Peyer's patch (tissue), 4 donors: ENCODE results near the gene ZNF101.
"Not testable (repeated sequence)": the region's sequence is repeated elsewhere in the genome, so short reads cannot be mapped to it uniquely, and the experiment has no call there.

Source experiments
- CTCF ChIP-seq, 6 experiments: fragments of 450-650 bp in 4 of 6; fragments of 200-600 bp in 2 of 6; sonication (generic) in 1 of 6; IDR thresholded peaks; one replicate each; pipeline ENCODE4 v1.5.1; 2017 to 2019; ENCODE audit warnings: antibody characterized with exemption in 6 of 6, mild to moderate bottlenecking in 3 of 6, moderate library complexity in 1 of 6
- POLR2A ChIP-seq, 2 donors: fragments of 450-650 bp; IDR thresholded peaks; one replicate each; pipeline ENCODE4 v1.5.1; 2017; ENCODE audit warnings: antibody characterized with exemption in 2 of 2, mild to moderate bottlenecking in 2 of 2, moderate library complexity in 2 of 2

GRCh38 chr19:19689023-19689422, 20.4 kb downstream of the ZNF101 start:
- not testable (repeated sequence) for TF ChIP-seq CTCF, POLR2A (IDR thresholded peaks at IDR 0.05)
